Measurements from ENCODE around the gene RTN4IP1.

DNA sequence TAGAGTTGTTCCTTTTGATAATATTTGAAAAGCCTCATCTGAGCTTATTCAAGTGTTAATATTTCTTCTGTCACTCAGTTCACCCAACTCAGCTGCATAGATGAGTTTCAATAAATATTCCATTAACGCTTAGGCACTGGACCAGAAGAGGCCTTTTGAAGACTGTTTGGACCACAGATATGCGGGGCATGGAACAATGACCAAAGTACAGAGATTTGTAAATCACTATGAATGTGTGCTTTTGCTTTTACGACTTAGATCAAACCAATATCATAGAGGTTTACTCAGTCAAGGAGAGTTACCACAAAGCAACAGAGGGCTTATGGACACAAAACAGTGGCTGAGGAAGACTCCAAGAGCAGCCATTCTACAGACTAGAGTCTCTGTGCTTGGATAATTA lies 99.9 kb downstream of the RTN4IP1 start:
- no peak for TF ChIP-seq PHF21A (IDR thresholded peaks at IDR 0.05; ENCODE audit: borderline replicate concordance, low read depth)
- no peak for TF ChIP-seq MAFF (IDR thresholded peaks at IDR 0.05; ENCODE audit: low read length)
- TF ChIP-seq DPF2 (IDR thresholded peaks at IDR 0.05), result no peak
- TF ChIP-seq, protein P1, sequence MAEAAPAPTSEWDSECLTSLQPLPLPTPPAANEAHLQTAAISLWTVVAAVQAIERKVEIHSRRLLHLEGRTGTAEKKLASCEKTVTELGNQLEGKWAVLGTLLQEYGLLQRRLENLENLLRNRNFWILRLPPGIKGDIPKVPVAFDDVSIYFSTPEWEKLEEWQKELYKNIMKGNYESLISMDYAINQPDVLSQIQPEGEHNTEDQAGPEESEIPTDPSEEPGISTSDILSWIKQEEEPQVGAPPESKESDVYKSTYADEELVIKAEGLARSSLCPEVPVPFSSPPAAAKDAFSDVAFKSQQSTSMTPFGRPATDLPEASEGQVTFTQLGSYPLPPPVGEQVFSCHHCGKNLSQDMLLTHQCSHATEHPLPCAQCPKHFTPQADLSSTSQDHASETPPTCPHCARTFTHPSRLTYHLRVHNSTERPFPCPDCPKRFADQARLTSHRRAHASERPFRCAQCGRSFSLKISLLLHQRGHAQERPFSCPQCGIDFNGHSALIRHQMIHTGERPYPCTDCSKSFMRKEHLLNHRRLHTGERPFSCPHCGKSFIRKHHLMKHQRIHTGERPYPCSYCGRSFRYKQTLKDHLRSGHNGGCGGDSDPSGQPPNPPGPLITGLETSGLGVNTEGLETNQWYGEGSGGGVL (CRISPR knock-in tag; IDR thresholded peaks at IDR 0.05), result no peak
- TF ChIP-seq, protein P2, sequence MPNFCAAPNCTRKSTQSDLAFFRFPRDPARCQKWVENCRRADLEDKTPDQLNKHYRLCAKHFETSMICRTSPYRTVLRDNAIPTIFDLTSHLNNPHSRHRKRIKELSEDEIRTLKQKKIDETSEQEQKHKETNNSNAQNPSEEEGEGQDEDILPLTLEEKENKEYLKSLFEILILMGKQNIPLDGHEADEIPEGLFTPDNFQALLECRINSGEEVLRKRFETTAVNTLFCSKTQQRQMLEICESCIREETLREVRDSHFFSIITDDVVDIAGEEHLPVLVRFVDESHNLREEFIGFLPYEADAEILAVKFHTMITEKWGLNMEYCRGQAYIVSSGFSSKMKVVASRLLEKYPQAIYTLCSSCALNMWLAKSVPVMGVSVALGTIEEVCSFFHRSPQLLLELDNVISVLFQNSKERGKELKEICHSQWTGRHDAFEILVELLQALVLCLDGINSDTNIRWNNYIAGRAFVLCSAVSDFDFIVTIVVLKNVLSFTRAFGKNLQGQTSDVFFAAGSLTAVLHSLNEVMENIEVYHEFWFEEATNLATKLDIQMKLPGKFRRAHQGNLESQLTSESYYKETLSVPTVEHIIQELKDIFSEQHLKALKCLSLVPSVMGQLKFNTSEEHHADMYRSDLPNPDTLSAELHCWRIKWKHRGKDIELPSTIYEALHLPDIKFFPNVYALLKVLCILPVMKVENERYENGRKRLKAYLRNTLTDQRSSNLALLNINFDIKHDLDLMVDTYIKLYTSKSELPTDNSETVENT (CRISPR knock-in tag; IDR thresholded peaks at IDR 0.05), result no peak
- TF ChIP-seq, protein P3, sequence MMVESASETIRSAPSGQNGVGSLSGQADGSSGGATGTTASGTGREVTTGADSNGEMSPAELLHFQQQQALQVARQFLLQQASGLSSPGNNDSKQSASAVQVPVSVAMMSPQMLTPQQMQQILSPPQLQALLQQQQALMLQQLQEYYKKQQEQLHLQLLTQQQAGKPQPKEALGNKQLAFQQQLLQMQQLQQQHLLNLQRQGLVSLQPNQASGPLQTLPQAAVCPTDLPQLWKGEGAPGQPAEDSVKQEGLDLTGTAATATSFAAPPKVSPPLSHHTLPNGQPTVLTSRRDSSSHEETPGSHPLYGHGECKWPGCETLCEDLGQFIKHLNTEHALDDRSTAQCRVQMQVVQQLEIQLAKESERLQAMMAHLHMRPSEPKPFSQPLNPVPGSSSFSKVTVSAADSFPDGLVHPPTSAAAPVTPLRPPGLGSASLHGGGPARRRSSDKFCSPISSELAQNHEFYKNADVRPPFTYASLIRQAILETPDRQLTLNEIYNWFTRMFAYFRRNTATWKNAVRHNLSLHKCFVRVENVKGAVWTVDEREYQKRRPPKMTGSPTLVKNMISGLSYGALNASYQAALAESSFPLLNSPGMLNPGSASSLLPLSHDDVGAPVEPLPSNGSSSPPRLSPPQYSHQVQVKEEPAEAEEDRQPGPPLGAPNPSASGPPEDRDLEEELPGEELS (CRISPR knock-in tag; IDR thresholded peaks at IDR 0.05; ENCODE audit: borderline replicate concordance), result no peak

All from K562 (cell line).